Lower leg skin (tissue), 3 donors: ENCODE data around the gene GNG2.

Source experiments
- POLR2A ChIP-seq, 2 donors: fragments of 450-650 bp; IDR thresholded peaks; one replicate each; pipeline ENCODE4 v1.6.1; 2016 to 2017; ENCODE audit warnings: antibody characterized with exemption in 2 of 2, mild to moderate bottlenecking in 1 of 2, moderate library complexity in 1 of 2
- TF ChIP-seq, protein P1 (sequence below), 3 donors: fragments of 450-650 bp; IDR thresholded peaks; one replicate each; pipeline ENCODE4 v1.5.1; 2016; ENCODE audit warnings: antibody characterized with exemption in 3 of 3, mild to moderate bottlenecking in 3 of 3, moderate library complexity in 2 of 3

DNA sequence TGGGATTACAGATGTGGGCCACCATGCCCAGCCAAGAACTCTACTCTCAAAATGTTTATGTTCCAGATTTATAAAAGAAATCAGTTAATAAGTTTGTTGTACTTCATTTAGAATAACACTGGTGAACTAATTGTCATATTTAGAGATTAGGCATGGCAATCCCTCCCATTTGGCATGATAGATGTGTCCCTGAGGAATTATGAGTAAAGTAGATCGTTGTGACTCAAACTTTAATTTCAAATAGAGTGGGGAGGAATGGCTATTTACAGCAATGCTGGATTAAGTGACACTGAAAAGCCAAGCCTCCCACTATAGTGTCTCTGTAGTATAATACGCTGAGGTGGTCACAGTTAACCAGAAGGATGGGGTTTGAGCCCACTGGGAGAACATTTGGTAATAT lies 89.6 kb downstream of the GNG2 start:
- TF ChIP-seq POLR2A (IDR thresholded peaks at IDR 0.05) = no peak
- TF ChIP-seq, protein P1, sequence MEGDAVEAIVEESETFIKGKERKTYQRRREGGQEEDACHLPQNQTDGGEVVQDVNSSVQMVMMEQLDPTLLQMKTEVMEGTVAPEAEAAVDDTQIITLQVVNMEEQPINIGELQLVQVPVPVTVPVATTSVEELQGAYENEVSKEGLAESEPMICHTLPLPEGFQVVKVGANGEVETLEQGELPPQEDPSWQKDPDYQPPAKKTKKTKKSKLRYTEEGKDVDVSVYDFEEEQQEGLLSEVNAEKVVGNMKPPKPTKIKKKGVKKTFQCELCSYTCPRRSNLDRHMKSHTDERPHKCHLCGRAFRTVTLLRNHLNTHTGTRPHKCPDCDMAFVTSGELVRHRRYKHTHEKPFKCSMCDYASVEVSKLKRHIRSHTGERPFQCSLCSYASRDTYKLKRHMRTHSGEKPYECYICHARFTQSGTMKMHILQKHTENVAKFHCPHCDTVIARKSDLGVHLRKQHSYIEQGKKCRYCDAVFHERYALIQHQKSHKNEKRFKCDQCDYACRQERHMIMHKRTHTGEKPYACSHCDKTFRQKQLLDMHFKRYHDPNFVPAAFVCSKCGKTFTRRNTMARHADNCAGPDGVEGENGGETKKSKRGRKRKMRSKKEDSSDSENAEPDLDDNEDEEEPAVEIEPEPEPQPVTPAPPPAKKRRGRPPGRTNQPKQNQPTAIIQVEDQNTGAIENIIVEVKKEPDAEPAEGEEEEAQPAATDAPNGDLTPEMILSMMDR (IDR thresholded peaks at IDR 0.05) = no peak
